Forelimb muscle (tissue), 1 donor: ENCODE results near the gene CNTNAP1. TPM values are rescaled to one million over a fixed set of nuclear protein-coding genes. Genes with fewer than 3 reads are reported as not detected.

Experiments used
- DNase-seq: peaks from one replicate; pipeline ENCODE4 v3.0.0-alpha.2; 2013; ENCODE audit warnings: low read depth
- polyA plus RNA-seq: library from polyadenylated mRNA; unstranded; fragments of 120-200 nt; gene quantifications from one replicate; pipeline ENCODE4 v1.2.1, GENCODE V29; 2013; ENCODE audit not compliant: insufficient read length

Gene CNTNAP1
- polyA plus RNA-seq, 1 donor = 9.4 TPM

DNA sequence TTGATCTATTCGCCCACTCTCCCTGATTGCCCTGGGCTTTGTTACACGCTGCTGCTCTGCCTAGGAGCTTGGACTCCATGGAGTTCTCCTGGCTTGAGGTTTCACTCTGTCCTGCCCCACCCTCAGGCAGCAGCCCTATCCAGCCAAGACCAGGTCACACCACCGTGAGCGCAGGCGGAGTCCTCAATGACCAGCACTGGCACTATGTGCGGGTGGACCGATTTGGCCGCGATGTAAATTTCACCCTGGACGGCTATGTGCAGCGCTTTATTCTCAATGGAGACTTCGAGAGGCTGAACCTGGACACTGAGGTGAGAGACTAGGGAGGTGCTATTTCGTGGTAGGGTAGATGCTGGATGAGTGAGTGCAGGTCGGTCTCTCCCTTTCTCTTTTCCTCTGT is 3.5 kb downstream of the CNTNAP1 start:
- DNase-seq = no peak

DNA sequence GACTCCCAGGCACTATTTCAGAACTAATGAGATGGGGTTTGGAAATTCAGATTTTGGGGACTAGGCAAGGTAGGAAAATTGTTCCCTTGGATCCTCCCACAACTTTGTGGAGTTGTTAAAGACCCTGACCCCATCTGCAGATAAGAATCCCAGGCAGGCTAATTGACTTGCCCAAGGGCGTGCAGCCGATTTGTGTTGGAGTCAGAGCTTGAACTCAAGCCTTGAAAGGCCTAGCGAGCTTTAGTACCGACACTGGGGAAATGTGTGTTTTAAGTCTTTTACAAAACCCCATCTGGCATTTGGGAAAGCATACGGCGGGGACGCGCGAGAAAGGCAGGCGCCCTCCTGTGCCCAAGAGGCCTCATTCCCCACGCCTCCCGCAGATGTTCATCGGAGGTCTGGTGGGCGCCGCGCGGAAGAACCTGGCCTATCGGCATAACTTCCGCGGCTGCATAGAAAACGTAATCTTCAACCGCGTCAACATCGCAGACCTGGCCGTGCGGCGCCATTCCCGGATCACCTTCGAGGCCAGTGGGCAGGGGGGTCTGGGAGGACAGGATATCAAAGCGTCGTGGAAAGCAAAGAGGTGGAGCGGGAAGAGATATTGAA is 4.3 kb downstream of the CNTNAP1 start:
- no peak for DNase-seq

DNA sequence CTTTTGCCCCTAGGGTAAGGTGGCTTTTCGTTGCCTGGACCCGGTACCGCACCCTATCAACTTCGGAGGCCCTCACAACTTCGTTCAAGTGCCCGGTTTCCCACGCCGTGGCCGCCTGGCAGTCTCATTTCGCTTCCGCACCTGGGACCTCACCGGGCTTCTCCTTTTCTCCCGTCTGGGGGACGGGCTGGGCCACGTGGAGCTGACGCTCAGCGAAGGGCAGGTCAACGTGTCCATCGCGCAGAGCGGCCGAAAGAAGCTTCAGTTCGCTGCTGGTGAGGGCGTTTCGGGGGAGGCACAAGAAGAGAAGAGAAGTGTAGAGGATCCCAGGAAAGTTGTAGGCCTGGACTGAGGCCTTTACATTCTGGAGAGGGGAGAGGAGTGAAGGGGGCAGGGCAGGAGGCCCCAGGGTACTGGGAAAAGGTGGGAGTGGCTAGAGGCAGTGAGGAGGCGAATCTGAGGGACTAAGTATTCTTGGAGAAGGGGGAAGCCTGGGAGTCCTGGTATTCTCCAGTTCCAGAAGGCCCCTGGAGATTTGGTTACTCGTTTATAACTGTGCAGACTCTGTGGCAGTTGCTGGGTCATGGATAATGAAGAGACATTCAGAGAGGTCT is 5.5 kb downstream of the CNTNAP1 start:
- no peak for DNase-seq

DNA sequence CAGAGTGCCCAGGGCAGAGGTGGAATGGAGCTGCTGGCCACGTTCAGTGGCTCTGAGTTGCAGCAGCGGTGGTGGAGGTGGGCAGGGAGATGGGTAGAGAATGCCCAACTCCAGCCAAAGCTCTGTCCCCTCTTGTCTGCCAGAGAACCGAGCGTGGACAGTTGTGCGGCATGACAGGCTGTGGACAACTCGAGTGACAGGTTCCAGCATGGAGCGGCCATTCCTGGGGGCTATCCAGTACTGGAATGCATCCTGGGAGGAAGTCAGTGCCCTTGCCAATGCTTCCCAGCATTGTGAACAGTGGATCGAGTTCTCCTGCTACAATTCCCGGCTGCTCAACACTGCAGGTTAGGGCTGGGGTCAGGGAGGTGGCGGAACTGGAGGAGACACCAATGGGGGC is 8.3 kb downstream of the CNTNAP1 start:
- DNase-seq = no peak

DNA sequence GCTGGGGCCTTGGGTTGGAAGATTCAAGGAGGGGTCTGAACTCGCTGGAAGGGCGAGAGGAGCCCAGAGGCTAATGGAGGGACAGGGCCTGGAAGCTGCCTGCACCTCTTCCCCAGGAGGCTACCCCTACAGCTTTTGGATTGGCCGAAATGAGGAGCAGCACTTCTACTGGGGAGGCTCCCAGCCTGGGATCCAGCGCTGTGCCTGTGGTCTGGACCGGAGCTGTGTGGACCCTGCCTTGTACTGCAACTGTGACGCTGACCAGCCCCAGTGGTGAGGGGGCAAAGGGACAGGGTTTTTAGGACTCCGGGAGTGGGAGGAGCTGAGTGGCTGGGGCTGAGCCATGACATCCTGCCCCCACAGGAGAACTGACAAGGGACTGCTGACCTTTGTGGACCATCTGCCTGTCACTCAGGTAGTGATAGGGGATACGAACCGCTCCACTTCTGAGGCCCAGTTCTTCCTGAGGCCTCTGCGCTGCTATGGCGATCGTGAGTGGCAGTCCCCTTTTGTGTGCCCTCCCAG is 8.8 kb downstream of the CNTNAP1 start:
- no peak for DNase-seq

DNA sequence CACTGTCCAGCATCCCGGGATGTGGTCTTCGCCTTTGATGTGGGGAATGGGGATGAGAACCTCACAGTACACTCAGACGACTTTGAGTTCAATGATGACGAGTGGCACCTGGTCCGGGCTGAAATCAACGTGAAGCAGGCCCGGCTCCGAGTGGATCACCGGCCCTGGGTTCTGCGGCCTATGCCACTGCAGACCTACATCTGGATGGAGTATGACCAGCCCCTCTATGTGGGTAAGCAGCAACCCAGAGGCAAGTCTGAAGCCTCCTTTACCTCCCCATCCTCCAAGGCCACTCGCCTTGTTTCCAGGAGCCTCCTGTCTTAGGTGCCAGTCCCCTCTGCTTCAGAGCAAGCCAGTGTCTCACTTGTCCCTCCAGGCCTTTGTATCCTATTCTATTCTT is 10.2 kb downstream of the CNTNAP1 start:
- DNase-seq = no peak

DNA sequence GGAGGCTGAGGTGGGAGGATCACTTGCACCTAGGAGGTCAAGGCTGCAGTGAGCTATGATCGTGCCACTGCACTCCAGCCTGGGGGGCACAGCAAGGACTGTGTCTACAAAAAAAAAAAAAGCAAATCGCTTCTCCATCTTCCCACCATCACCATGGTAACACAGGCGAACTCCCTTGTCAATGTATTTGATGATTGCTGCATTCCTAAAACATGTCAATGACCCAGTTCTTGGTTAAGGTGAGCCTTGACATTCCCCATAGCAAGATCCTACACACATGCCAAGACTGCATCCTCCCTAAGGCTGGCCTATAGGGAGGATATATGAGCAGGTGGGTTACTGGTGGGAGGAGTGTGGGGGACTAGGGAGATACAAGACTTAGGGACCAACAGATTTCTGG is 12.2 kb downstream of the CNTNAP1 start:
- no peak for DNase-seq

DNA sequence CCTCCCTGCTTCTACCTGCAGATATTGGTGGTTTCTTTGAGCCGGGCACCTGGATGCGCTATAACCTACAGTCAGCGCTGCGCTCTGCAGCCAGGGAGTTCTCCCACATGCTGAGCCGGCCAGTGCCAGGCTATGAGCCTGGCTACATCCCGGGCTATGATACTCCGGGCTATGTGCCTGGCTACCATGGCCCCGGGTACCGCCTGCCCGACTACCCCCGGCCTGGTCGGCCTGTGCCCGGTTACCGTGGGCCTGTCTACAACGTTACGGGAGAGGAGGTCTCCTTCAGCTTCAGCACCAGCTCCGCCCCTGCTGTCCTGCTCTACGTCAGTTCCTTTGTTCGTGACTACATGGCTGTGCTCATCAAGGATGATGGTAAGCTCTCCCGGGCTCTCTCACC is 13.2 kb downstream of the CNTNAP1 start:
- DNase-seq = no peak

DNA sequence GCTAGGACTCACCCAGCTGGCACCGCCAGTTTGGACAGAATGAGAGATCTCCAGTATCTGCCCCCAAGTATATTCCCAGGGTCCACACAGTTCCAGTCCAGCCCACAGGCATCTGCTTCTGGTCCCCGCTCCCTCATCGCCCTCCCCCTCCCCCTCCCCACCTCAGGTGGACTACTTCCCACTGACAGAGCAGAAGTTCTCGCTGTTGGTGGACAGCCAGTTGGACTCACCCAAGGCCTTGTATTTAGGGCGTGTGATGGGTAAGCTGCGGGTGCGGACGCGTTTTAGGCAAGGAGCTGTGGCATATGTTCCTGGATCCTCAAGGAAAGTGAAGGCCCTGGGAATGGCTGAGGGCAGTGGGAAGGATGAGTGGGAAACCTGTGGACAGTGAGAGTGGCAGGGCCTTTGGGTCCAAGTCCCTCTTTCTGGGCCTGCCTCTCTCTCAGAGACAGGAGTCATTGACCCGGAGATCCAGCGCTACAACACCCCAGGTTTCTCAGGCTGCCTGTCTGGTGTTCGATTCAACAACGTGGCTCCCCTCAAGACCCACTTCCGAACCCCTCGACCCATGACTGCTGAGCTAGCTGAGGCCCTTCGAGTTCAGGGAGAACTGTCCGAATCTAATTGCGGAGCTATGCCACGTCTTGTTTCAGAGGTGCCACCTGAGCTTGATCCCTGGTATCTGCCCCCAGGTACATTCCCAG is 14.9 kb downstream of the CNTNAP1 start:
- DNase-seq = no peak

DNA sequence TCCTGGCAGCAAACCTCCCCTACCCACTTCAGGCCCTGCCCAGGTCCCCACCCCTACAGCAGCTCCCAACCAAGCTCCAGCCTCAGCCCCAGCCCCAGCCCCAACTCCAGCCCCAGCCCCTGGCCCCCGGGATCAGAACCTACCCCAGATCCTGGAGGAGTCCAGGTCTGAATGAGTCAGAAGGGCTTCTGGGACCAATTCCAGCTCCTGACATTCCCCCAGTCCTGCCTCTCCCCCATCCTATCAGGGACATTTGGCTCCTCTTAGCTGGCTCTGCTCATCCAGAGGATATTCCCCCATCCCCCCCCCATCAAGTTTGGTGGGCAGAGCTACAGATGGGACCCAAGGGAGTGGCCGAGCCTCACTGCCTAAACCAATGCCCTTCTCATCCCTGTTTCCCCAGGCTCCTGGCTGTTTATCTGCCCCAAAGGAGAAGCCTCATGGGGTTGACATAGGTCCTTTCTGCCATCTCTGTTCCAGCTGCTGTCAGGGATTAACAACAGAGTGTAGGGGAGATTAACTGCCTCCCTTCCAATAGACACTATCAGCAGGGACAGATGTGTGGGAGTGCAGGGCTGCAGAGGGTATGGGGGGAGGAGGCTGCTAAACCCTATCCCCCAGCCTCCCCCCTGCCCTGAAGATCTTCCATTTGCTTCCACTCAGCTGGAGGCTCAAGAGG is 16.5 kb downstream of the CNTNAP1 start:
- DNase-seq = no peak

DNA sequence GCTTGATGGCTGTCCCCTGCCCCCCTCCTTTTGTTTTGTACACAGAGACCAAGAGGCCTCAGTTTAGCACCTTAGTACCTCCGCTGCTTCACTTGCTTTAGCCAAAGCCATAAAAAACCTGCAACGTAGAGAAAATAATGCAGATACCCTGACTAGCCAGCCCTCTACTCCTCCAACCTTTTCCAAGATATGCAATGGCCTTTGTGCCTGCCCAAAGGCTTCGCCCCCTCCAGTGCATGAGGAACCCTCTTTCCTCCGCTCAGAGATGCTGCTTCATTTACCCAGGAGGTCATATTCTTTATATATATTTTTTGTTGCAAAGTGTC is 17.0 kb downstream of the CNTNAP1 start:
- DNase-seq = no peak

DNA sequence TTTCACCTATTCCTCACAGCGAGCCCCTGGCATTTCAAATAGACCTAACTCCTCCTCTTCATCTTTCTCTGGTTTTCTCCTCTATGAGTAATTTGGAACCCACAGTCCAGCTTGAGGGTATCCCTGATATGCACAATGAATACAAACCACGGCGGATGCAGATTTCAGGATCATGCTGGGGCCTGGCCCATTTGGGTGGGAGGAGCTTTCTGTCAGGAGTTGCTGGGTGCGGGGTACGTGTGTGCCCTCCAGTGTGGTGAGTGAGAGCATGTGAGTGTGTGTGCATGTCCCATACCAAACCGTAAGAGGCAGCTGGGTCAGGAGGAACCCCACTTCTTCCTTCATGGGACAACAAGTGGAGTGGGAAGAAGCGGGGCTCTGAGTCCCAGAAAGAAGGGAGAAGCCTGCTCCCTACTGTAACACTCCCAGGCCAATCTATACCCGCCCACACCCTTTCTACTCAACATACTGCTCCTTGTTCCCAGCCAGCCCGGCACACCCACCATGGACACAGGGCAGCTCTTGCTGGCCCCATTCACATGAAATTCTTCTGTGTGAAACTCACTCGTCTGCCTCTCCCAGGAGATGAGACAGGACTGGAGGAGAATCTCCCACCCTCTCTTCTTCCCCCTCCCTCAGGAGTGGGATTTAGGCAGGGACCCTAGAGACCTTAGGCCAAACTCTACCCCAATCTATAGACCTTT is 18.4 kb downstream of the CNTNAP1 start:
- DNase-seq = no peak

DNA sequence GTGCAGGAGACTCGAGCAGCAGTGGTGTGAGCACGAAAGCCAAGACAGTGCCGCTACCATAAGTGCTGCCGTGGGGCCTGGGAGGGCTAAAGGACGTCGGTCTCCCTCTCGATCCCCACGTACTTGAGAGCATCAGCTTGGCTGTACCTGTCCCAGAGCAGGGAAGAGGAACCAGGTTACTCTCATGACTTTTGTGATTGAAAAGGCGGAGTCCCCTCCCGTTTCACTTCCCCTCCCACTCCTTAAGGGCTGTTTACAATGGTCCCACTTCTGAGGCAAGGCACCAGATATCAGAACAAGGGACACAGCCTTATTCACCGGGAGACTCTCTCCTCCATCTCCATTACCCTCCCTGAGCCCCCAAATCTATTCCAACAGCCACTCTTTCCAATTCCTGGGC is 20.1 kb downstream of the CNTNAP1 start:
- no peak for DNase-seq

DNA sequence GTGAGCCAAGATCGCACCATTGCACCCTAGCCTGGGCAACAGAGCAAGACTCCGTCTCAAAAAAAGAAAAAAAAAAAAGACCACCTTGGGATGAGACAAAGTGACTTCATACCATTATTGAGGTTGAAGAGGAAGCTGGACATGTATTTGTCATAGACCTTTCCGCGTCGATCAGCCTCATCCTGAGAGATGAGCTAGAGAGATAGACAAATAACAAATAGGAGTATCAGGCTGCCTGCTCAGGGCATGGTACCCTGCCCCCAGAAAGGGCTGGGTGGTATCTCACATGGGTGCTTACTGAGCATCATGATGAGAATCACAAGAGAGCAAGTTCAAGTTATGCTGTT is 22.1 kb downstream of the CNTNAP1 start:
- DNase-seq = no peak

DNA sequence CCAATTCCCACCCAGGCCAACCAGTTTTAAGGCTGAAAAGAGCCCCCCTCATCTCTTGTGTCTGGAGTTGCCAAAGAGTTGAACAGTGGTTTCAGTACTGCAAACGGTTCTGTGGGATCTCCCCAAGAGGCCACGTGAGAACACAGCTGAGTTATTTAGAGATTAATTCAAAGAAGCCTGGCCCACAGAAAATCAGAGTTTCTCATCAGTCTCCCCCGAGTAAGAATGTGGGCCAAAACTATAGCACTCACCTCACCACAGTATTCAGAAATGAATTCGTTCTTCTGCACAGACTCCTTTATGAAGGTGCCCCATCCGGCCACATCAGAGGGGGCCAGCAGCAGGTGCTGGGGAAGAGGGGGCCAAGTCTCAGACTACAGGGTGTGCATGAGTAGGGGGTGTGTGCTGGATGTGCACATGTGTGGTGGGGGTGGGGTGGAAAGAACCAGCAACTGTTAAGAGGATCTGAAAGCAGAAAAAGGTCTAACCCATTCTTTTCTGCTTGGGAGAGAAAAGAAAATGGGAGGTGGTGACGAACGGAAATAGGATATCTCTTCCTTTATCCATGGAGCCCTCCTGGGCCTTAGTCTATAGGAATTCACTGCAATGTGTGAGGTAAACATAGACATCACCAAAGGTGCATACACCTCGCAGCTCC is 22.6 kb downstream of the CNTNAP1 start:
- DNase-seq = no peak

DNA sequence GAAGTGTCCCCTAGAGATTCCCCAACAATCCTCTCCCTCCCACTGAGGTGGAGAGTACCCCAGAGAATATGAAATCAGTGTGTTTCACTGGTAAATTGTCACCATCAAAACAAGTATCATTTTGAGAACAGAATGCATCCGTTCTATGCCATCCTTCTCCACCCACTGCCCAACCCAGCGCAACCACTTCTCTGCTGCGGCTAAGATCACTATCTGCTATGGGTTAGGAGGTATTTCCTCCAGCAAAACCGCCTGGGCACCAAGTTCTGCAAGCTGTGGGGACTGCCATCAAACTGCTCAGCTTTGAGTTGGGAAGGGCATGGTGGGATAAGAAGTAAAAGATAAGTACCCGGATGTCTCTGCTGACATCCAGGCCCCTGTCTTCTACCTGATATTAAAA is 24.4 kb downstream of the CNTNAP1 start:
- no peak for DNase-seq

DNA sequence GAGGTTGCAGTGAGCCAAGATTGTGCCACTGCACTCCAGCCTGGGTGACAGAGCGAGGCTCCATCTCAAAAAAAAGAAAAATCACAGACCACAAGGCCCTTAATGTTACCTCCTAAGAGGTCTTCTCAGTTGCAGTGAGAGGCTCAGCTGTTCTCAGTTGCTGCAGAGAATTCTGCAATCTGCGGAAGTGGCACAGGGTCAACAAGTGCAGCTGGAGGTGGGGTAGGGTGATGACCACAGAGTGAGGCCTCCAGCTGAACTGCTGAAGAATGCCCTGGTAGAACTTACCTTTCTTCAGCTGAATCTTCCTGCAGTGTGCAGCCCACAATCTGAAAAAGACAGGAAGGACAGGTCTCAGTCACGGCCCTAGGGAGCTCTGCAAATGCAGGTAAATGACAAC is 26.3 kb downstream of the CNTNAP1 start:
- no peak for DNase-seq

DNA sequence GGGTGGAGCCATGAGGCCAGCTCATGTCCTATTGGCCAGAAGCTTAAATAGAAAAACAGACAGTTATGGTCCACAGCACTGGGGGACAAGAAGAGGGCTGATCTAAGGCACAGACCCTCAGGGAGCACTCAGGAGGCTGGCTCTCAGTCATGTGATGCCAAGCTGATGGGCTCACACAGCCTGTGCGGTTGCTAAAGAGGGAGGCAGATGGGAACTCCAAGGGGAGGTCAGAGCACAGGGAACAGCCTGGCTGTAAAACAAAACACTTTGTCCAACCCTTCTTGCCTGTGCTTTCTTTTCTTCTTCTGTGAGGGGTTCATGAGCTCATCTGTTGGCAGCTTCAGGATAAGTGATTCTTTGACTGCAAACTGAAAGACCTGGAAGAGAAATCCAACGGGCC is 27.2 kb downstream of the CNTNAP1 start:
- no peak for DNase-seq

DNA sequence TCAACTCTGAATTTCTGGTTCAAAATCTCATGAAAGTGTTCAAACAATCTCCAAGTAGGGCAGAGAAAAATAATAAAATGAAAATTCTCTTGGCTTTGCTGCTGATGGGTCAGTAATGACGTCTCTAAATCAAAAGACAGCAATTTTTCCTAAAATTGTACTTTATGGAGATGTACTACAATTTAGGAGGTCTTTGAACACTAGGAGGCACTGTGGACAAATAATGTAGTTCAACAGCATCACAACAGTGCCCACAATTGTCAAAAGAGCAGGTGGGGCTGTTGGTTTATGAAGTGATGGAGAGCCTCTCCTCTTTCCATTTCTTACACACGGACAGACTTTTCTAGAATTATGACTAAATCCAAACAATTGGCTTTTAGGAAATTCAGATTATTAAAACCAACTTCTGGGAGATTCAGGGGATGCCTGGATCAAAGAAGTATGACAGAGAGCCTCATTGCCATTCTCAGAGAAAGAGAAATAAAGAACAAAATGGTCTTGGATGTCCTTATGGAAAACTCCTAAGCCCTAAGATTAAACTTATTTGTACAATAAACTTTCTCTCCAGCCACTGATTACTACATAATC is 38.8 kb downstream of the CNTNAP1 start:
- DNase-seq = peak; percentile 51

DNA sequence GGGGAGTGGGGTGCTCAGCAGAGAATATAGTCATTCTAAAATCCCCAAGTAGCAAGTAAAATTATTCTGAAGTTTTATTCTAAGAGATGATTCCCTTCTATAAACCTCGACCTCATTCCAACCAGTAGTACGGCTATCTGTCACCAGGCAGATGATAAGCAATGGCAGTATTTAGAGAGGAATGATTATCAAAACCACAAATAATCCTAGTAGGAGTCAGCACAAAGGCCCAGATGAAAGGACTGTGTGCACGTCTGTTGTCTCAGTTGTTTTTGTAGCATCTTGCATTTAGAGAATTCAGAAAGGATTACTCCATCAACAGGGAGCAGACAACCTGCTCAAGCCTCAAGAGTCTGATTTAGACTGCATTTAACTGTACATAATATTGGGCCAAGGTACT is 41.3 kb downstream of the CNTNAP1 start:
- DNase-seq = no peak

DNA sequence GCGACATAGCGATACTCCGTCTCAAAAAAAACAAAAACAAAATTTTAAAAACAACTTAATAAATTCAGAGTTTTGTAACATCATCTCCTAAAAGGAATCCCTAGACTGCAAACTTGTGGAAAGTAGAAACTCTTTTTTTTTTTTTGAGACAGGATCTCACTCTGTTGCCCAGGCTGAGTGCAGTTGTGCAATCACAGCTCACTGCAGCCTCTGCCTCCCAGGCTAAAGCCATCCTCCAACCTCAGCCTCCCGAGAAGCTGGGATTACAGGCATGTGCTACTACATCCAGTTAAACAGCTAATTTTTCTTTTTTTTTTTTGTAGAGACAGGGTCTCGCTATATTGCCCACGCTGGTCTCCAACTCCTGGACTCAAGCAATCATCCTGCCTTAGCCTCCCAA is 42.8 kb downstream of the CNTNAP1 start:
- DNase-seq = no peak
